A172 (cell line): ENCODE results near the gene TRAPPC2B. TPM values are rescaled to one million over a fixed set of nuclear protein-coding genes. Genes with fewer than 3 reads are reported as not detected.

Experiments used
- DNase-seq: peaks from one replicate; pipeline ENCODE4 v3.0.0-alpha.2; 2015; ENCODE audit warnings: low spot score
- total RNA-seq: library from RNA; depleted of rRNA; stranded (reverse); fragments of >200 nt; shearing (Covaris generic); gene quantifications from 2 replicates; pipeline ENCODE4 v1.2.3, GENCODE V29; 2014; rRNA removed

Gene TRAPPC2B
- 35.3 and 42.1 TPM in 2 replicates for total RNA-seq

GRCh38 chr19:57362997-57363687, at the start of gene TRAPPC2B, which contains the start of gene ZNF547:
TRAPPC2B (plus strand) TSS chr19:57363551; CDS start chr19:57364834, 1,283 bp downstream.
ZNF547 (plus strand) TSS chr19:57363551; CDS start chr19:57368556, 5,005 bp downstream.
- peak; percentile 100 for DNase-seq

- DNase-seq = no peak
Observed at GRCh38 chr19:57314146-57314545, 49.2 kb upstream of the TRAPPC2B start.

- no peak for DNase-seq
Observed at GRCh38 chr19:57317503-57317902, 45.8 kb upstream of the TRAPPC2B start.

GRCh38 chr19:57319869-57320179, 43.5 kb upstream of the TRAPPC2B start:
- no peak for DNase-seq

- peak; percentile 96 for DNase-seq
Observed at GRCh38 chr19:57320180-57321084, 42.9 kb upstream of the TRAPPC2B start, which contains the start of gene ZNF543. ZNF543 (plus strand) TSS chr19:57320472; CDS start chr19:57320854, 382 bp downstream.

- no peak for DNase-seq
Observed at GRCh38 chr19:57321116-57321515, 42.2 kb upstream of the TRAPPC2B start.

GRCh38 chr19:57321751-57322150, 41.6 kb upstream of the TRAPPC2B start:
- DNase-seq = no peak

- no peak for DNase-seq
Observed at GRCh38 chr19:57324992-57325391, 38.4 kb upstream of the TRAPPC2B start.

GRCh38 chr19:57327993-57328392, 35.4 kb upstream of the TRAPPC2B start:
- no peak for DNase-seq

GRCh38 chr19:57334191-57334590, 29.2 kb upstream of the TRAPPC2B start:
- DNase-seq = no peak

GRCh38 chr19:57338877-57339276, 24.5 kb upstream of the TRAPPC2B start:
- DNase-seq = peak; percentile 48

GRCh38 chr19:57342582-57342981, 20.8 kb upstream of the TRAPPC2B start:
- DNase-seq = no peak

GRCh38 chr19:57348136-57348535, 15.2 kb upstream of the TRAPPC2B start:
- DNase-seq = no peak

- DNase-seq = peak; percentile 99
Observed at GRCh38 chr19:57350877-57351805, 12.2 kb upstream of the TRAPPC2B start, which contains the start of gene ZNF304. ZNF304 (plus strand) TSS chr19:57351271; CDS start chr19:57351665, 394 bp downstream.

- DNase-seq = no peak
Observed at GRCh38 chr19:57351867-57352266, 11.5 kb upstream of the TRAPPC2B start.

- no peak for DNase-seq
Observed at GRCh38 chr19:57355916-57356315, 7.4 kb upstream of the TRAPPC2B start.

- DNase-seq = no peak
Observed at GRCh38 chr19:57357406-57357805, 5.9 kb upstream of the TRAPPC2B start.

GRCh38 chr19:57359300-57359699, 4.1 kb upstream of the TRAPPC2B start:
- no peak for DNase-seq

- no peak for DNase-seq
Observed at GRCh38 chr19:57362419-57362818, 932 bp upstream of the TRAPPC2B start.

GRCh38 chr19:57363688-57364181, 384 bp downstream of the TRAPPC2B start:
- DNase-seq = peak; percentile 35

- no peak for DNase-seq
Observed at GRCh38 chr19:57366776-57367175, 3.4 kb downstream of the TRAPPC2B start.
